NB4 (cell line): Measurements from ENCODE around the gene VPS37C.

Source experiments
- CTCF ChIP-seq: IDR thresholded peaks from one replicate; pipeline ENCODE4 v1.5.1; 2012; ENCODE audit warnings: low read depth, low read length
- POLR2A ChIP-seq: IDR thresholded peaks from 2 replicates; pipeline ENCODE4 v1.6.1; 2011; ENCODE audit warnings: mild to moderate bottlenecking; ENCODE audit not compliant: insufficient read length; ENCODE audit errors: extremely low read depth
- TF ChIP-seq, protein P1 (sequence below): IDR thresholded peaks from 2 replicates; pipeline ENCODE4 v1.6.1; 2011; ENCODE audit warnings: low read depth, low read length

GRCh38 chr11:61121917-61122316, 39.3 kb downstream of the VPS37C start:
- TF ChIP-seq CTCF: no peak
- TF ChIP-seq POLR2A: no peak
- TF ChIP-seq, protein P1, sequence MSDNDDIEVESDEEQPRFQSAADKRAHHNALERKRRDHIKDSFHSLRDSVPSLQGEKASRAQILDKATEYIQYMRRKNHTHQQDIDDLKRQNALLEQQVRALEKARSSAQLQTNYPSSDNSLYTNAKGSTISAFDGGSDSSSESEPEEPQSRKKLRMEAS: no peak
